IPS-18a (cell line): ENCODE results near the gene IBA57.
"Not testable (repeated sequence)": the region's sequence is repeated elsewhere in the genome, so short reads cannot be mapped to it uniquely, and the experiment has no call there.

Source experiments
- H3K27ac ChIP-seq: one replicate; pipeline ENCODE4 v1.5.1; 2013; ENCODE audit warnings: low read length
- H3K27me3 ChIP-seq: one replicate; pipeline ENCODE4 v1.6.1; 2013; ENCODE audit warnings: mild to moderate bottlenecking, low read length; ENCODE audit not compliant: control insufficient read depth, insufficient read depth
- H3K36me3 ChIP-seq: one replicate; pipeline ENCODE4 v1.6.1; 2013; ENCODE audit warnings: low read depth, low read length; ENCODE audit not compliant: control insufficient read depth
- H3K4me1 ChIP-seq: one replicate; pipeline ENCODE4 v1.6.1; 2013; ENCODE audit warnings: low read depth, low read length; ENCODE audit not compliant: control insufficient read depth
- H3K4me3 ChIP-seq: one replicate; pipeline ENCODE4 v1.5.1; 2013; ENCODE audit warnings: low read length
- H3K9ac ChIP-seq: one replicate; pipeline ENCODE4 v1.6.1; 2013; ENCODE audit warnings: mild to moderate bottlenecking, low read length, moderate library complexity
- H3K9me3 ChIP-seq: one replicate; pipeline ENCODE4 v1.6.1; 2013; ENCODE audit warnings: low read depth, low read length; ENCODE audit not compliant: control insufficient read depth

IBA57 gene

DNA sequence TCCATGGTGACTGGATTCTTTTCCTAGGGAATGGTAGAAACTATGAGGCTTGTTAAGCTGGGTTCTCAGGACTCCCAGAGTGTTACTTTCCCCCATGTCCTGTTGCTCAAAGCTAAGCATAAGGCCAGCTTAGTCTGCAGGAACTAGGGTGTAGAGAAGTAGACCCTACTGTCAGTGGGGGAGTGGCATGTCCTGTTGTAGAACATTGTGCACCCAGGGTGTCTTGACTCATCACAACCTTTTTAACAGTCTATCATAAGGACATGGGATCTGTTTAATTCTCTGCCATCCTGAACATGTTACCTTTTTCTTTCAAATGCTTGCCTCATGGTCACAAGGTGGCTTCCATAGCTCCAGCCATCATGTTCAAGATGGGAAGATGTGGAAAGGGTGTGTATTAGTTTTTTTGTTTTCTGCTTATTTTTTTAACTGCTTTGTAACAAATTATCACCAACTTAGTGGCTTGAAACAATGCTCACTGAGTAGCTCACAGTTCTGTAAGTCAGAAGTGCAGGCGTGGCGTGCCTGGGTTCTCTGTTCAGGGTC is 59.6 kb downstream of the IBA57 start:
- Histone ChIP-seq H3K4me1 (no peaks in the 10 kb centered on the region), H3K9ac (no peak overlapping the region), H3K9me3 (no peaks in the 10 kb centered on the region), H3K36me3 (peaks cover 34% of the 10 kb centered on the region), H3K4me3 (no peak overlapping the region), H3K27me3 (no peaks in the 10 kb centered on the region), H3K27ac (no peak overlapping the region)

- no peak overlapping the region for H3K9ac ChIP-seq
- H3K27me3 ChIP-seq = no peaks in the 10 kb centered on the region
- peaks cover 34% of the 10 kb centered on the region for H3K36me3 ChIP-seq
- no peaks in the 10 kb centered on the region for H3K4me1 ChIP-seq
- no peak overlapping the region for H3K4me3 ChIP-seq
- no peak overlapping the region for H3K27ac ChIP-seq
- H3K9me3 ChIP-seq = no peaks in the 10 kb centered on the region
Observed at GRCh38 chr1:228225740-228226139, 60.1 kb downstream of the IBA57 start.

DNA sequence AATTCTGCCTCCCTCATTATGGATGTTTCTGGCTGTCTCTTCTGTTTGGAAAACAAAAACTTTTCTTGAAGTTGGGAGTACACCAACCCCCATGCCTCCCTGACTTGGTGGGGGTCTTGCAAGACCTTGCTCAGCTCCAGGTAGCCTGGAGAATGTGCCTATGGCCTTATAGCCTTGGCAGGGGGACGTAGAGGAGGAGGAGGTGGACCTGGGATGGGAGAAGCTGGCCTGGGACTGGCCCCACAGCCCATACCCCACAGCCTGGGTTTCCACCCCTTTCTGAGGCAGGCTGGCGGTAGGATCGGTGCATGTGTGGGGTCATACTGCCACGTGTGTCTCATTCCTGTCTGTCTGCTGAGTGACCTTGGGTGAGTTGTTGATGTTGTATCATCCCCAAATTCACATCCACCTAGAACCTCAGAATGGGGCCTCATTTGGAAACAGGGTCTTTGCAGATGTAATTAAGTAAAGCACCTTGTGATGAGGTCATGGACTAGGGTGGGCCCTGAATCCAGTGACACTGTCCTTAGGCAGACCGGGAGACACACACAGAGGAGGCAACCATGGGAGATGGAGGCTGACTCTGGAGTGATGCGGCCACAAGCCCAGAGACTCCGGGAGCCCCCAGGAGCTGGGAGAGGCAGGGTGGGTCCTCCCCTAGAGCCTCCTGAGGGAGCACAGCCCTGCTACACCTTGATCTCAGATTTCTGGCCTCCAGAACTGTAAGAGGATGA is 60.7 kb downstream of the IBA57 start:
- Histone ChIP-seq H3K36me3 (peaks cover 39% of the 10 kb centered on the region), H3K27ac (no peak overlapping the region), H3K27me3 (no peaks in the 10 kb centered on the region), H3K9me3 (no peaks in the 10 kb centered on the region), H3K9ac (no peak overlapping the region), H3K4me1 (no peaks in the 10 kb centered on the region), H3K4me3 (no peak overlapping the region)

DNA sequence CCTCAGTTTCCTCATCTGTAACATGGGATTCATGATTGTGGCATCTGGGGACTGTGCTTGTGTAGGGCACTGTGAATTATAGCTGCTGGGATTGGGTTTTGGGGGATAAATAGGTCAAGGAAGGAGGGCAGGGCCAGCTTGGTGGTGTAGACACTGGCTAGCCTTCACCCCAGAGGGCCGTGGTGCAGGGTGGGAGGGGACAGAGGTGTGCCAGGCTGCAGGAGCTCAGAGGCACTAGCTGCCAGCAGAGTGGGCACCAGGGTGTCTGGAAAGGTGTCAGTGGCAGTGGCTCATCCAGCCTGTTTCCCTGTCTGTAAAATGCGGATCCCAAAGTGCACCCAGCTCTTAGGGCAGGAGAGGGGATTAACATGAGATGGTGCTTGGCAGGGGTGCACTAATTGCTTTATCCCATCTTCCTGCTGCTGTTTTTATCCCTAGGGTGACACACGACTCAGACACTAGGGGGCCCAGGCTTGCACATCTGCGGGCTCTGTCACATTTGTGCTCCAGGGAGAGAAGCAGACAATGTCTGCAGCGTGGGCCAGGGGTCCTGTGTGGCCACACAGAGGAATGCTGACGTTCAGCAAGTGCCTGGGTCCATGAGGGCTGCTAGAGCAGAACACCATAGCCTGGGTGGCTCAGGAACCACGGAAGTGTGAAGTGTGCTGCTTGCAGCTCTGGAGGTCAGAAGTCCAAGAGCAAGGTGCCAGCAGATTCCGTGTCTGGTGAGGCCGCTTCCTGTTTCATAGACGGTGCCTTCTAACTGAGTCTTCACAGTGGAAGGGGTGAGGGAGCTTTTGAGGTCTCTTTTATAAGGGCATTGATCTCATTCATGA is 61.6 kb downstream of the IBA57 start:
- no peaks in the 10 kb centered on the region for H3K9me3 ChIP-seq
- no peaks in the 10 kb centered on the region for H3K4me1 ChIP-seq
- H3K27me3 ChIP-seq = no peaks in the 10 kb centered on the region
- peaks cover 45% of the 10 kb centered on the region for H3K36me3 ChIP-seq
- H3K4me3 ChIP-seq = no peak overlapping the region
- H3K9ac ChIP-seq = no peak overlapping the region
- no peak overlapping the region for H3K27ac ChIP-seq

GRCh38 chr1:228228147-228228546 is 62.5 kb downstream of the IBA57 start:
- H3K9me3 ChIP-seq, H3K4me1 ChIP-seq, H3K27ac ChIP-seq, H3K9ac ChIP-seq, H3K4me3 ChIP-seq, H3K27me3 ChIP-seq: not testable (repeated sequence)
- H3K36me3 ChIP-seq = peaks cover 44% of the 10 kb centered on the region

DNA sequence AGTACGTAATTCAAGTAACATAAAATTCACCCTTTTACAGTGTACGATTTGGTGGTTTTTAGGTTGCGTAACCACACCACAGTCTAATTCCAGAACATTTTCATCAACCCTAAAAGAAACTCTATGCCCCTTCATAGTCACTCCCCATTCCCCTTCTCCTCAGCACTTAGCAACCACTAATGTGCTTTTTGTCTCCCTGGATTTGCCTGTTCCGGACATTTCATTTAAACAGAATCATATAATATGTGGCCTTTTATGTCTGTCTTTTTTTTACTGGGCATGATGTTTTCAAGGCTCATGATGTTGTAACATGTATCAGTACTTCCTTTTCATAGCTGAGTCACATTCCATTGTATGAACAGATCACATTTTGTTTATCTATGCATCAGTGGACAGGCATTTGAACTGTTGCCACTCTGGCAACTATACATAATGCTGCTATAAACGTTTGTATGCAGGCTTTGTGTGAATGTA is 63.0 kb downstream of the IBA57 start:
- no peaks in the 10 kb centered on the region for H3K9me3 ChIP-seq
- no peaks in the 10 kb centered on the region for H3K27me3 ChIP-seq
- no peak overlapping the region for H3K27ac ChIP-seq
- no peak overlapping the region for H3K9ac ChIP-seq
- H3K4me1 ChIP-seq = no peaks in the 10 kb centered on the region
- no peak overlapping the region for H3K4me3 ChIP-seq
- H3K36me3 ChIP-seq = peaks cover 44% of the 10 kb centered on the region

GRCh38 chr1:228231189-228231588 is 65.6 kb downstream of the IBA57 start:
- Histone ChIP-seq H3K36me3 (peaks cover 30% of the 10 kb centered on the region), H3K9ac (no peak overlapping the region)

More at GRCh38 chr1:228231189-228231588, 65.6 kb downstream of the IBA57 start:
- Histone ChIP-seq H3K9me3 (no peaks in the 10 kb centered on the region), H3K4me1 (no peaks in the 10 kb centered on the region), H3K4me3 (no peak overlapping the region), H3K27ac (no peak overlapping the region), H3K27me3 (no peaks in the 10 kb centered on the region)
